Stimulated activated CD8-positive, alpha-beta memory T cell treated with anti-CD3 and anti-CD28 coated beads, Interleukin-12 subunit alpha, Interleukin-12 subunit beta, amount 100 ng/mL, for 4 hours (primary cell): ENCODE results near the gene FAT3.

Experiments
- DNase-seq: peaks from one replicate; pipeline ENCODE4 v3.0.0-alpha.2; 2020; ENCODE audit warnings: low read depth

The FAT3 gene

DNA sequence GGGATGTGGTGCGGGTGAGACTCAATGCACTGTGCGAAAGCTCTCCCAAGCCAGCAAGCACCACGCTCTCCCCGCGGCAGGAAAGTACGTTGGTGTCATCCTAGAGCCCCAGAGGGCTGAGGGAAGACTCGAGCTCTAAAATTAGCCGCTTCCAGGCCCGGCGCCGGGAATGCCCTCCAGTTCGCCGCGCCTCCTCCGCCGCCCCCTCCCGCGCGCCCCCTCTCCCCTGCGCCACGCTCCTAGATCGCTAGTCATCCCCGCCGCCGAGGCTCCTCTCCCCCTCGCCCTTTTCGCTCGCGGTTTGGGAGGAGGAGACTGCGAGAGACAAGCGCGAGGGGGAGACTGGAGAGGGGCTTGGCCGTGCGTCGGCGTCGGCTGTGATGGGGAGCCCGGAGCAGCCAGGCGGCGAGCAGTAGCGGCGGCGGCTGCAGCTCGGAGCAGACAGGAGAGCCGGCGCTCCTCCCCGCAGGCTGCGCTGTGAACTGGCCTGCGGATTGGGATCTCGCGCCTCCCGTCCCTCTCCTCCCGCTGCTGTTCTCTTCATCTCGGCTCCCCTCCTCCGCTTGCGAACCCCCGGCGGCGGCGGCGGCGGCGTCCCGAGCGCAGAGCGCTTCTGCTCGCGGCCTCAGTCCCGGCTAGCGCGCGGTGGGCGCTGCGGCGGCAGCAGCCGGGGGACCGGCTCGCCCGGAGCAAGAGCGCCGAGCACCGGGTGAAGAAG is at the start of gene FAT3:
FAT3 (plus strand) TSS at position 412 of the 718 bp plus-strand sequence. CDS start 127,295 bp downstream, outside the sequence.
- no peak for DNase-seq

GRCh38 chr11:92179017-92179670 is 45.5 kb upstream of the FAT3 start:
- no peak for DNase-seq

DNA sequence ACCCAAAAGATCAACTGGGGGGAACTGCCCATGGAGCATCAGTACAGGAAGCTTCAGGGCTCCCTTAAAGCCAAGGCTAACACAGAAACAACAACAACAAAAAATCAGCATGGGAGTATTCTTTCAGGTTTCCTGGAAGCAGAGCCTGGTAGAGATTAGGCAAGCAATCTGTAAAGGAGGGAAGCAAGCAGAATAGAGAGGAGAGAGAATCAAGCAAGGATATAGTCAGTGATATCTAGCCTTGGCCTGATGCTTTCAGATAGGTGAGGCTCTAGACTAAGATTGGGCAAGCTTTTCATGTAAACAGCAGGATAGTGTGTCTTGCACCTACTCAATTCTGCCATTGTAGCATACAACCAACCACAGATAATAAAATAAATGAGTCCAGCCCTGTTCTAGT is 44.4 kb upstream of the FAT3 start:
- no peak for DNase-seq

- DNase-seq: no peak
Observed at GRCh38 chr11:92180664-92181251, 43.9 kb upstream of the FAT3 start.

DNA sequence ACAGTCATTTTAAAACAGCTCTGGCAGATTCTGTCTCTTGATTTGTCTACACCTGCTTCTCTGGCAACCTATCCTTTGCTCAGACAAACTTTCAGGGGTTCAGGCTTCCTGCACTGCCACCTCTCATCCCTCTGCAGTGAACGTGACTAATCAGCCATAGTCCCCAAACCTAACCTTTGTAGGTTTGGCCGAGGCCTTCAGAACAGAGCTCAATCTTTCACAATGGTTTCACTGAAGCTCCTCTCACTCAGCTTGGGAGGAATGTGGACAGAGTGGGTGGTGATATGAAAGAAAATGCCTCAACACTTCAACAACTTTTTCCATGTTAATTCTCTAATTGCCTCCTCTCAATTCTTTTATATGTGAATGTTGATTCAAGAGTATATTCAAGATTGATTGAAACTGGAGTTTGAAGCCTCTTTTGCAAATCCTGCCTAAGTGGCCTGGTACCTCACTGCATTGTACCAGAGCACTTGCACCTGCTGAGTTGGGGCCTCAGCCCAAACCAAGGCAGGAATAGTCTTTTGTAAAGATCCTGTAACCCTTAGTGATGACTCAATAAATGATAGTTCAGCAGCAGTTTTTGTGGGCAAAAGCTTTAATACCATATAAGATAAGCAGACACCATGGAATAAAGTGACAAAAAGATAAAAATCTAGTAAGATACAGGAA is 33.9 kb upstream of the FAT3 start:
- no peak for DNase-seq

DNA sequence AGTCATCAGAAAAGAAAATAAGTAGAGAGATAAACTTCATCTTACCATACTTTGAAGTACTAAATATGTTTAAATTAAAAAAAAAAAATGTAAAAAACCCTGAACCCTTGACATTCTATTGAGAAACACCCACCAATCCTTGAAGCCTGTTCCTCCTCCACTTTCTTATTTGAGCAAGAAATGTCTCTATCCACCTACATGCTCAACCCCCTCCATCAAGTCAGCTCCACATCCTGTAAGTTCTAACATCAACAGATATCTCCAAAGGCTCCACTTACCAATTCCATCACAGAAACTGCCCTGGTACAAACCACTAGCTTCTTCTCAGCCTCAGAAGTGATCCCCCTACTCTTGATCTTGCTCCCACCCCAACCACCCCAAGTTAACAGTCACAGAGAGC is 32.5 kb upstream of the FAT3 start:
- DNase-seq: no peak

DNA sequence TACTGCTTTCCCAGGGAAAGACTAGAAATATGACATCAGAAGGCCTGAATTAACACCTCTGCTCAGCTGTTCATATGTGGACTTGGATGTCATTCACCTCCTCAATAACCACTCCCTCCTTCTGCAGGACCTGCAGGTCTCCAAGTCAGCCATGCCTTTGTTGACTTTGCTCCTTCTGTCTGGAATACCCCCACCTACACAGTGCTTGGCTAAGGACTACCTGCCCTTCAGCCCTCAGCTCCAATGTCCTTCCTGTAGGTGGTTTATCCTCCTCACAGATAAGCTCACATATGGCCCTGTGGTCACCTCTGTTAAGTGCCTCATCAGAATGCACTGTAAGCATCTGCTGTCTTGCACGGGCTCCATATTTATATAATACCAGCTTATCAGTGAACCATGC is 26.4 kb upstream of the FAT3 start:
- DNase-seq: no peak

DNA sequence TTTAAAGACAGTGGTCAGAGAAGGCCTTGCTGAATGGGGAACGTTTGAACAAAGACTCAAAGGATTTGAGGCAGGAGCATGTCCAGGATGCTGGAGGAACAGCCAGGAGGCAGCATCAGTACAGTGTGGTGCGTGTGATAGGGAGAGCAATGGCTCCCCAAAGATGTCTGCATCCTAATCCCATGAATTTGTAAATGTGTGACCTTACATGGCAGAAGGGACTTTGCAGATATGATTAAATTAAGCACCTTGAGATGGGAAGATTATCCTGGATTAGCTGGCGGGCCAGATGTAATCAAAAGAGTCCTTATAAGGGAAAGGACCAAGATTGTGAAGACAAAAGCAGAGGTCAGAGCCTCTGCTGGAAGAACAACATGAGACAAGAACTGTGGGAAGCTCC is 24.6 kb upstream of the FAT3 start:
- no peak for DNase-seq

- DNase-seq: no peak
Observed at GRCh38 chr11:92204731-92205130, 19.9 kb upstream of the FAT3 start.

GRCh38 chr11:92206441-92206840 is 18.2 kb upstream of the FAT3 start:
- DNase-seq: no peak

- no peak for DNase-seq
Observed at GRCh38 chr11:92211576-92212167, 12.9 kb upstream of the FAT3 start.

DNA sequence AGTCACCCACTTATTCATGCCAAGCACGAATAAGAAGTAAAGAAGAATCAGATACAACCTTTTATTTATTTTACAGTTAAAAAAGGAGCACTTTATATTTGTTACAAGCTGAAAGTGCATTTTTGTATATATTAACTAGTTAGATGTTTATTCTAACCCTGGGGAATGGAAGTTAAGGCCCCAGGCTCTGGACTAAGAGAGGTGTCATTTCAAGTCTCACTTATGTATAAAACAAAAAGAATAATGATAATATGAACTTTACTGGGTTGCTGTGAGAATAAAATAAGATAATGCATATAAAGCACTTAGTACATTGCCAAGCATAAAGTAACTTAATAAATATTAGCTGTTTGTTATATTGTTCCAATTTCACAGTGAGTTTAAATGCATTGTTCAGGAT is 12.1 kb upstream of the FAT3 start:
- no peak for DNase-seq

- DNase-seq: no peak
Observed at GRCh38 chr11:92216789-92217188, 7.8 kb upstream of the FAT3 start.

DNA sequence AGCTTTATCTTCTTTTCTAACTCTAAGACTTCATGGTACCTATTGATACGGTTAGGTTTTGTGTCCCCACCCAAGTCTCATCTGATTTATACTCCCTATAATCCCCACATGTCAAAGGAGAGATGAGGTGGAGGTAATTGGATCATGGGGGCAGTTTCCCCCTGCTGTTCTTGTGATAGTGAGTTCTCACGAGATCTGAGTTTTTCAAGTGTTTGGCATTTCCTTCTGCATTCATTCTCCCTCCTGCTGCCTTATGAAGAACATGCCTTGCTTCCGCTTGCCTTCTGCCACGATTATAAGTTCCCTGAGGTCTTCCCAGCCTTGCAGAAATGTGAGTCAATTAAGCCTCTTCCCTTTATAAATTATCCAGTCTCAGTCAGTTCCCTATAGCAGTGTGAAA is 5.1 kb upstream of the FAT3 start:
- DNase-seq: no peak

- no peak for DNase-seq
Observed at GRCh38 chr11:92222701-92223100, 1.9 kb upstream of the FAT3 start.

GRCh38 chr11:92224054-92224406 is 588 bp upstream of the FAT3 start:
- no peak for DNase-seq

DNA sequence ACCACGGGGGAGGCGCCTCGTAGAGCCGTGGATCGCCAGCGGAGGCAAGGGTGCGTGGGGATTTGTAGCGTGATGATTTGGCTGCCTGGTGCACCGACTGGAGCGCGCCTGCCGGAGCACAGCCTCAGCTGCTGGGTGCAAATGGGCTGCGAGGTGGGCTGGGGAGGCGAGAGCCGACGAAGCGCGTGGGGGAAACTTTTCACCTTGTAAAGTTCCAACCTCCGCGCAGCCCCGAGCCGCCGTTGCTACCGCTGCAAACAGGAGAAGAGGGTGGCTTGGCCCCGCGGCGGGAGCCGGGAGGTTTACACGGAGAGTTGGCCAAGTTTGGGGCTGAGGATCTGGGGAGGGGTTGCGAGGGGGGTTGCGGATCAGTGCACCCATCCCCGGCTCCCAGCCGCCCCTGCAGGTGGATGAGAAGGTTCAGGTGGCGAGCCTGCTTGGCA is 528 bp downstream of the FAT3 start:
- no peak for DNase-seq

- no peak for DNase-seq
Observed at GRCh38 chr11:92225568-92226330, 1.1 kb downstream of the FAT3 start.

DNA sequence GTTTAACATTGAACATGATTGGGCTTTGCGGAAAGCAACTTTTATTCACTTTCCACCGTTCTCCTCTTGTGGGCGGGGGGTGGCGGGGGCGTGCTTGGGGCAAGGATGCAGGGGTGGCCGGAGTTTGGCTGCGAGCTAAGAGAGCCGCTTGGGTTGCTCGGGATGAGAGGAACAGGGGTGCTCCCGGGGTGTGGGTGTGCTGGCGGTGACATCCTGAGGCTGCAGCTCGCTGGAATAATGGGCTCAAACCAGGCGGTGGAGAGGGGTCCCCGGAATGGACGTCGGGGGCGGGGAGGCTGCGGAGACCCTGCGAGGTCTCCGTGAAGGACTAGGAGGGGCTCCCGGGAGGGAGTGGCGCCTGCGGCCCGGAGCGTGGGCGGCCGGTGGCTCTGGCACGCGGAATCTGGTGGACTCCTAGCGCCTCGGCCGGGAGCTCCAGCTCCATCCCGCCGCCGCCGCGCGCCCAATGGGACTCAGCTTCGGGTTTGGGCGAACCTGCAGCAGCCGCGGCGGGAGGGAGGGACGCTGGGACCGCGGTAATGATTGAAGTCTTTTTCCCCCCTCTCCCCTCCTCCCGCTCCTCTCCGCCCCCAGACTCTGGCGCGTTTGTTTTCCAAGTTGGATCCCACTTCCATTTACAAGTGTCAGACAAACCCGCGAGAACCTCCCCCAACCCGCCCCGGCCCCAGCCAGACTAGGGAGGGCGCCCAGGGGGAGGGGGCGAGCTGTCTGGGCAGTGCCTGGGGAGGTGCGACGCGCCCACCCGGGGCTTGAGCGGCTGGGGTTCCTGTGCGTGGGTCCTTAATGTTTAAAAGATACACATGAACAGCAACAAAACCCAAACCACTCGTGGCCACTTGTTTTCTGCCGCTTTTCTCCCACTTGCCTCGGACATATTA is 2.0 kb downstream of the FAT3 start:
- no peak for DNase-seq

- no peak for DNase-seq
Observed at GRCh38 chr11:92227230-92227814, 2.7 kb downstream of the FAT3 start.
